ENCODE data around the gene NFATC2. TPM values are rescaled to one million over a fixed set of nuclear protein-coding genes. Genes with fewer than 3 reads are reported as not detected.
"Not testable (repeated sequence)": the region's sequence is repeated elsewhere in the genome, so short reads cannot be mapped to it uniquely, and the experiment has no call there.

The NFATC2 gene
- total RNA-seq, 2 experiments from 2014 or later = 53.5 to 55.8 TPM

DNA sequence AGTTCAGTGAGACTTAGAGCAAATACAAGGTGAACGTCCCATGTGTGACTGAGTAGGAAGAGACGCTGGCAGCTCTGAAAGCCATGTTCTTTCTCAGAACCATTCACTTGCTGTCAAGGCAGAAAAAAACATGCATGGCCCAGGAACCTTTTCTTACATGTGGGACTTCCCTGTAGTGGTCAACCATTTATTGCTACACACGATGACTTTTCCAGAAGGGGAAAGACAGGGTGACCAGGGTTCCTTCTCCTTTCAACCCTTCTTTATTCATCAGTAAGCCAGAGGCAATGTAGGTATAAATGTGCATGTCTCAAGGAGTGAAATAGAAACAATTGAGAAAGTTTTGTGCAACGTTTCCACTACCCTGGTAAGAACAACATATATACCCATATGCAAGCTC, 189.0 kb downstream of the NFATC2 start:
- Mint-ChIP-seq H3K27me3 (ENCODE audit: low read depth) (no peaks in the 10 kb centered on the region), H3K36me3 (ENCODE audit: low read depth) (no peaks in the 10 kb centered on the region), H3K4me3 (no peak overlapping the region), H3K9me3 (ENCODE audit: insufficient read depth) (no peaks in the 10 kb centered on the region), H3K4me1 (ENCODE audit: low read depth) (peaks cover 6% of the 10 kb centered on the region), H3K27ac (no peak overlapping the region)
- ATAC-seq = no peak
- no peak for DNase-seq
- ChIA-PET CTCF (interaction anchor here (1.8 kb wide), 1 partner anchor 14 kb away, joined by 5 read pairs; no protein-coding TSS in a partner anchor), POLR2A (no interaction called here)

DNA sequence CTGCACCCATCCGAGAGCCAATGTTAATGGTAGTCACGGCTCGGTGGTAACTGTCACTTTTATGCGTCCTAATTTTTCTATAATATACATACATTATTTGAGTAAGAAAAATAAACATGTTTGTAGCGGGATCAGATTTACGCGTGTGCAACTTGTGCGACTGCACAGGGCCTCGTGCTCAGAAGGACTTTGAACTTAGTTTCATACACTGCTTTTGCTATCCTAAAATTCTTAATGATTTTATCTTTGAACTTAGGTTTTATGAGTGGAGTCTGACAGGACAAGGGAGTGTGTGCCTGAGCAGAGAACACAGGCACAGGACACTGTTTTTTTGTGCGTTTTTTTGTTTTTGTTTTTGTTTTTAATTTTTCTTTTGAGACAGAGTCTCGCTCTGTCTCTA, 189.7 kb downstream of the NFATC2 start:
- H3K4me3 Mint-ChIP-seq = no peak overlapping the region
- ATAC-seq (no peak), DNase-seq (no peak)
- H3K9me3 Mint-ChIP-seq (ENCODE audit: insufficient read depth) = no peaks in the 10 kb centered on the region
- H3K4me1 Mint-ChIP-seq (ENCODE audit: low read depth) = peaks cover 5% of the 10 kb centered on the region
- no peaks in the 10 kb centered on the region for H3K36me3 Mint-ChIP-seq (ENCODE audit: low read depth)
- ChIA-PET CTCF (no interaction called here), POLR2A (no interaction called here)
- no peak overlapping the region for H3K27ac Mint-ChIP-seq
- no peaks in the 10 kb centered on the region for H3K27me3 Mint-ChIP-seq (ENCODE audit: low read depth)

DNA sequence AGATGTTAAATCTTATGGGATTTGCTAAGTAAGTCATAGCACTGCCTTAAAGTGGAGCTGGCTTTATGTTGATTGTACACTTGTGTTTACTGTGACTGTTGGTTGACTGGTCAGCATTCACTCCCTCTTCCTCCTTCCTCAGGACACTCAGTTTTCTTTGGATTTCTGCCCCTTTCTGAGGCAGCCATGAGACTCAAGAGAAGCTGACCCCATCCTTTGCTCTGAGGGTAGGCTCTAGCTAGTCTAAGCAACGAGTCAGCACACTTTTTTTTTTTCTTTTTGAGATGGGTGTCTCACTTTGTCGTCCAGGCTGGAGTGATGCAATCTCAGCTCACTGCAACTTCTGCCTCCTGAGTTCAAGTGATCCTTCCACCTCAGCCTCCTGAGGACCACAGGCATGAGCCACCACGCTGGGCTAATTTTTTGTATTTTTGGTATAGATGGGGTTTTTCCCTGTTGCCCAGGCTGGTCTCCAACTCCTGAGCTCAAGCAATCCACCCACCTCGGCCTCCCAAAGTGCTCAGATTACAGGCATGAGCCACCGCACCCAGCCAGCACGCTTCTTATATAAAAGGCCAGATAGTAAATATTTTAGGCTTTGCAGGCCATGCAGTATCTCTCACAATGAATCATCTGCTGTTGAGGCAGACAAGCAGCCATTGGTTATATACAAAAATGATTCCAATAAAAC, 191.4 kb downstream of the NFATC2 start:
- Mint-ChIP-seq H3K9me3 (ENCODE audit: insufficient read depth) (no peaks in the 10 kb centered on the region), H3K4me1 (ENCODE audit: low read depth) (peaks cover 5% of the 10 kb centered on the region), H3K36me3 (ENCODE audit: low read depth) (no peaks in the 10 kb centered on the region), H3K27ac (no peak overlapping the region), H3K4me3 (no peak overlapping the region), H3K27me3 (ENCODE audit: low read depth) (no peaks in the 10 kb centered on the region)
- ChIA-PET POLR2A (no interaction called here), CTCF (no interaction called here)
- DNase-seq = no peak
- ATAC-seq = no peak

DNA sequence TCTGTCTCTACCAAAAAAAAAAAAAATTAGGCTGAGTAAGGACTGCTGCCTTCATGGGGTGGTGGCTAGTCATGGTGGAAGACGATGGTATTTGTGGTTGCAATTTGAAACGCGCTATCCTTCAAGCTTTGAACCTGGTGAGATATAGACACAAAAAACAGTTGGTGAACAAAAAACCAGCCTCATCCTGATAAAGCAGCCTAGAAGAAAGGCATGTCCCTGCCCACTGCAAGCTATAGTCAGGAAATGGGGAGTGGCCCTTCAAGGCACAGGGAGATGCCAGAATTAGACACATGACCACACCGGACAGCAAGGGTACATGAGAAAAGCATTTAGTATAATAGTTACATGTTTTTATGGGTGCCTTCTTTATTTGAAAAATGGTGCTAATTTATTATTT, 193.6 kb downstream of the NFATC2 start:
- H3K9me3 Mint-ChIP-seq (ENCODE audit: insufficient read depth) = no peaks in the 10 kb centered on the region
- CTCF ChIA-PET = interaction anchor here (1.0 kb wide), 1 partner anchor 246 kb away, joined by 3 read pairs; no protein-coding TSS in a partner anchor

DNA sequence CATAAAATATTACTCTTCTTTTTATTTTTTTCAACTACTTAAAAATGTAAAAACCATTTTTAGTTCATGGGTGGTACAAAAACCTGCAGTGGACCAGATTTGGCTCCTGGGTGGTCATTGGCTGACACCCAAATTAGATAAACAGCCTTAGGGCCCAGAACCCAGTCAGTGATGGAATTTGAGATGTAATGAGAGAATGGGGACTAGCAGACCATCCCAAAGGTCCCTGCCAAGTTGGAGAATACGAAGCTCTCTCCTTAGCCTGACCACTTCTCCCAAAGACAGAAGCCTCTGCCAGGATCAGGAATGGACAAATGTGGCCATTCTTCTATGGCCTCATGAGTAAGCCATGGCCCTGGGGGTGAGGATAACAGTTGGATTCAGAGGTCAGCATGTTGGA, 194.7 kb downstream of the NFATC2 start:
- no peaks in the 10 kb centered on the region for H3K36me3 Mint-ChIP-seq (ENCODE audit: low read depth)
- no peak overlapping the region for H3K27ac Mint-ChIP-seq
- ATAC-seq = no peak
- ChIA-PET CTCF (interaction anchor here (1.6 kb wide), 1 partner anchor 11 kb away, joined by 3 read pairs; no protein-coding TSS in a partner anchor), POLR2A (no interaction called here)
- no peak for DNase-seq
- no peaks in the 10 kb centered on the region for H3K9me3 Mint-ChIP-seq (ENCODE audit: insufficient read depth)
- H3K4me1 Mint-ChIP-seq (ENCODE audit: low read depth) = no peaks in the 10 kb centered on the region
- peaks cover 6% of the 10 kb centered on the region for H3K27me3 Mint-ChIP-seq (ENCODE audit: low read depth)
- no peak overlapping the region for H3K4me3 Mint-ChIP-seq

More for the DNA sequence above, 193.6 kb downstream of the NFATC2 start:
- H3K4me3 Mint-ChIP-seq = no peak overlapping the region
- no peak overlapping the region for H3K27ac Mint-ChIP-seq
- POLR2A ChIA-PET = interaction anchor here (0.7 kb wide), 1 partner anchor 367 kb away, joined by 3 read pairs; no protein-coding TSS in a partner anchor
- no peak for DNase-seq
- no peak for ATAC-seq
- no peaks in the 10 kb centered on the region for H3K36me3 Mint-ChIP-seq (ENCODE audit: low read depth)
- no peaks in the 10 kb centered on the region for H3K27me3 Mint-ChIP-seq (ENCODE audit: low read depth)
- H3K4me1 Mint-ChIP-seq (ENCODE audit: low read depth) = no peaks in the 10 kb centered on the region

DNA sequence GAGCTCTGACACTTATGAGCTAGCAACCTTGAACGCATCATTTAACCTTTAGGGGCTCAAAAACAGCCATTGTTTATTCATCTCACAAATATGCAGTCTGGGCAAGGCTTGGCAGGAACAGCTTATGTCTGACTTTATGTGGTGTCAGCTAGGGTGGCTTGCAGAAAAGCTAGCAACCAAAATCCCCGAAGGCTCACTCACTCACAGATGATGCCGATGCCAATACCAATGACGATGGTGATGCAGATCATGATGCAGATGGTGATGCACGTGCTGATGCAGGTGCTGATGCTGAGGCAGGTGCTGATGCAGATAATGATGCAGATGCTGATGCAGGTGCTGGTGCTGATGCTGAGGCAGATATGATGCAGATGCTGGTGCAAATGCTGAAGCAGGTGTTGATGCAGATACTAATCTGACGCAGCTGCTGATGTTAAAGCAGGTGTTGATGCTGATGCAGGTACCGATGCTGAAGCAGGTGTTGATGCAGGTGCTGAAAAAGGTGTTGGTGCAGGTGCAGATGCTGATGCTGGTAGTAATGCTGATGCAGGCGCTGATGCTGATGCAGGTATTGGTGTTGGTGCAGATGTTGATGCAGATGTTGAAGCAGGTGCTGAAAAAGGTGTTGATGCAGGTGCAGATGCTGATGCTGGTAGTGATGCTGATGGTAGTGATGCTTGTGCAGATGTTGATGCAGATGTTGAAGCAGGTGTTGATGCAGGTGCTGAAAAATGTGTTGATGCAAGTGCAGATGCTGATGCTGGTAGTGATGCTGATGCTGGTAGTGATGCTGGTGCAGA, 195.6 kb downstream of the NFATC2 start:
- ChIA-PET CTCF (interaction anchor here (0.6 to 1.6 kb wide), 2 partner anchors 12 to 90 kb away, joined by 3 to 6 read pairs; no protein-coding TSS in a partner anchor), POLR2A (no interaction called here)
- Mint-ChIP-seq H3K36me3 (ENCODE audit: low read depth) (no peaks in the 10 kb centered on the region), H3K9me3 (ENCODE audit: insufficient read depth) (no peaks in the 10 kb centered on the region), H3K27me3 (ENCODE audit: low read depth) (peaks cover 6% of the 10 kb centered on the region), H3K4me3 (no peak overlapping the region), H3K4me1 (ENCODE audit: low read depth) (no peaks in the 10 kb centered on the region), H3K27ac (no peak overlapping the region)
- ATAC-seq (no peak), DNase-seq (no peak)

DNA sequence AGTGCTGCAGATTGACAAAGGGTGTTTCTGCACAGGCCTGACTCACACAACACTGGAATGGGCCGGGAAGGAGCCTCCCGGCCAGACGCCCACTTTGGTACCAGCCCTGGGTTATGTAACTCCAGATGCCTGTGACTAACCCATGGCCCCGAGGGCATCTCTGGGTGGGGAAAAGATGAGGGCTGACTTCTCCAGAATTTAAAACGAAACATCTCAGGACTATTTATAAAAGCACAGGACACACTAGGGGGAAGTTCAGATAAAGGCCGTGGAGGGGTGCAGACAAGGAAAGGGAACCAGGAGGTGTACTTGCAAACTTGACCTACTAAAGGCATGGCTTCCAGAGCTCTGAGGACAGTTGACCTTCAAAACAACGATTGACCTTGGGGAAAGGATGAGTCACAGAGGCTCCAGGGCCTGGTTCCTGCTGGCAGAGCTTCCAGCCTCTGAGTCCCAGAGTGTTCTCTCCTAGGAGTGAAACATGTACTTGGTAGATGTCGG, 196.9 kb downstream of the NFATC2 start:
- POLR2A ChIA-PET = no interaction called here
- Mint-ChIP-seq H3K27ac (no peak overlapping the region), H3K36me3 (ENCODE audit: low read depth) (no peaks in the 10 kb centered on the region), H3K4me1 (ENCODE audit: low read depth) (no peaks in the 10 kb centered on the region), H3K4me3 (no peak overlapping the region), H3K9me3 (ENCODE audit: insufficient read depth) (no peaks in the 10 kb centered on the region), H3K27me3 (ENCODE audit: low read depth) (peaks cover 6% of the 10 kb centered on the region)
- ATAC-seq = no peak
- no peak for DNase-seq
- CTCF ChIA-PET = no interaction called here

DNA sequence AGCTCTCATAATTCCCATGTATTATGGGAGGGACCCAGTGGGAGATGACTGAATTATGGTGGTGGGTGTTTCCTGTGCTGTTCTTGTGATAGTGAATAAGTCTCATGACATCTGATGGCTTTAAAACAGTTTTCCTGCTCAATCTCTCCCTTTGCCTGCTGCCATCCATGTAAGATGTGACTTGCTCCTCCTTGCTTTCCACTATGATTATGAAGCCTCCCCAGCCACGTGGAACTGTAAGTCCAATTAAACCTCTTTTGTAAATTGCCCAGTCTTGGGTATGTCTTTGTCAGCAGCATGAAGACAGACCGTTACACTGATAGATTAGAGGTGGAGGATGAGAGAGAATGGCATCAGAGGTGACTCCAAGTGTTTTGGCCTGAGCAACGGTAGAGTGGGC, 198.7 kb downstream of the NFATC2 start:
- H3K4me3 Mint-ChIP-seq; H3K27ac Mint-ChIP-seq; ATAC-seq; H3K4me1 Mint-ChIP-seq (ENCODE audit: low read depth); DNase-seq; H3K36me3 Mint-ChIP-seq (ENCODE audit: low read depth); H3K27me3 Mint-ChIP-seq (ENCODE audit: low read depth); H3K9me3 Mint-ChIP-seq (ENCODE audit: insufficient read depth); CTCF ChIA-PET; POLR2A ChIA-PET: not testable (repeated sequence)

DNA sequence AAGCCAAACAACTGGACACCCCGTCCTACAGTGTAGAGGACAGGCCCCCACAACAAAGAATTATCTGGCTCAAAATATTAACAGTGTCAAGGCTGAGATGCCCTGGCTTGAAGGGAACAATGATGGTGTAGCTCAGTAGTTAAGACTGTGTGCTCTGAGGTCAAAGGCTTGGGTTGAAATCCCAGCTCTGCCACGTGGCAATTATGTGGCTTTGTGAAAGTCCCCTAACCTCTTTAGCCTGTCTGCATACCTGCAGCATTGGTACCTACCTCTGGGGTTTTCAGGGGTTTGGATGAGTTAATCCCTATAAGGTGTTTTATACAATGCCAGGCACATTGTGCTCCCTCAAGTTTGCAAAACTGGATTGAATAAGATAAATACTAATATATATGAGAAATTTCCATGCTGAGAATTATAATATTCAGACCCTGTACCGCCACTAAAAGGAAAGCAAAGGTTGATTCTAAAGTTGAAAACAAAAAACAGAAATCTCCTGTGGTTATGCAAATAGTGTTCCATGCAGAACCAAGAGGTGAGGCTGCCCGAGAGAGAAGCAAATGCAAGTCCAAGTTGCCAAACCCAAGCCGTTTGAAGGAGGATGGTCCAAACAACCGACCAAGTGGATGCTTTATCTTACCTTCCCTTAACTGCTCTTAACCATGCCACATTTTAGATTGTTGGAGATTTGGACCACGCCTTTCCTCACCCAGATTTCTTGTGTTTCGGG, 199.8 kb downstream of the NFATC2 start:
- H3K27ac Mint-ChIP-seq = no peak overlapping the region
- no peaks in the 10 kb centered on the region for H3K36me3 Mint-ChIP-seq (ENCODE audit: low read depth)
- no peak overlapping the region for H3K4me3 Mint-ChIP-seq
- ATAC-seq = no peak
- no peaks in the 10 kb centered on the region for H3K9me3 Mint-ChIP-seq (ENCODE audit: insufficient read depth)
- H3K4me1 Mint-ChIP-seq (ENCODE audit: low read depth) = peaks cover 3% of the 10 kb centered on the region
- H3K27me3 Mint-ChIP-seq (ENCODE audit: low read depth) = peaks cover 8% of the 10 kb centered on the region
- ChIA-PET CTCF (interaction anchor here (1.5 kb wide), 1 partner anchor 356 kb away, joined by 3 read pairs; no protein-coding TSS in a partner anchor), POLR2A (interaction anchor here (0.6 kb wide), 1 partner anchor 137 kb away, joined by 5 read pairs; no protein-coding TSS in a partner anchor)
- no peak for DNase-seq

DNA sequence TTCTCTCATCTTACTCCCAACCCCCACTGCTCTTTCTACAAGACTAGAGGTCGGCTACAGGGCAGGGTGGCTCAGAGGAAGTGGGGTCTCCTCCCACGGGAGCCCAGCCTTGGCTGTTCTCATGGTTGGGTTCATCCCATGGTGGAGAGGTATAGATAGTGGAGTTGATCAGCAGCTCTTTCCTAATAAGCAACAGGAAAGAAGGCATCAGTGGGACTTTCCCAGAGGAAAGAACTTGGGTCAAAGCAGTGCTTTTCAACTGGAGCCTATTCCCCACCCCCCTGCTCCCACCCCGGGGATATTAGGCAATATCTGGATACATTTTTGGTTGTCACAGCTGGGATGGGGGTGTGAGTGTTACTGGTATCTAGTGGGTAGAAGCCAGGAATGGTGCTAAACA, 200.9 kb downstream of the NFATC2 start:
- peaks cover 3% of the 10 kb centered on the region for H3K4me1 Mint-ChIP-seq (ENCODE audit: low read depth)
- DNase-seq (no peak), ATAC-seq (no peak)
- H3K27me3 Mint-ChIP-seq (ENCODE audit: low read depth) = peaks cover 8% of the 10 kb centered on the region
- H3K36me3 Mint-ChIP-seq (ENCODE audit: low read depth) = no peaks in the 10 kb centered on the region
- POLR2A ChIA-PET = no interaction called here
- CTCF ChIA-PET = interaction anchor here (1.5 kb wide), 1 partner anchor 355 kb away, joined by 3 read pairs; no protein-coding TSS in a partner anchor
- no peak overlapping the region for H3K27ac Mint-ChIP-seq
- no peaks in the 10 kb centered on the region for H3K9me3 Mint-ChIP-seq (ENCODE audit: insufficient read depth)
- H3K4me3 Mint-ChIP-seq = no peak overlapping the region

DNA sequence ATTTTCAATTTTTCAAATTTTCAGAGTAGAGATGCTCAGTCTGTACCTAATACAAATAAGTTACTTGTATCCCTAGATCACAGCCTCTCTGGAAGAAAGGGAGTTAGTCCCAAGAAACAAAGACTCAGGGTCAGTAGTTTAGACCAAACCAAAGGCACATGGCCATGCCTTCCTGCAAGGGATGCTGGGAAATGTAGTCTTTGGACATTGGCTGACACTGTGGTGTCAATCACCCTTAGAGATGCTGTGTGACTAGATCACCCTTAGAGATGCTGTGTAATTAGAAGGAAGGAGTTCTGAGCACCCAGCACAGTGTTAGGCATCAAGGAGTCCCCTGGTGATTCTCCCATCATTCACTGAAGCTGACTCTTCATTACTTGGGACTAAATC, 202.1 kb downstream of the NFATC2 start:
- CTCF ChIA-PET = no interaction called here
- peaks cover 8% of the 10 kb centered on the region for H3K27me3 Mint-ChIP-seq (ENCODE audit: low read depth)
- ATAC-seq (no peak), DNase-seq (no peak)
- POLR2A ChIA-PET = no interaction called here
- H3K36me3 Mint-ChIP-seq (ENCODE audit: low read depth) = no peaks in the 10 kb centered on the region
- H3K27ac Mint-ChIP-seq = no peak overlapping the region
- peaks cover 3% of the 10 kb centered on the region for H3K4me1 Mint-ChIP-seq (ENCODE audit: low read depth)
- H3K4me3 Mint-ChIP-seq = no peak overlapping the region
- H3K9me3 Mint-ChIP-seq (ENCODE audit: insufficient read depth) = no peaks in the 10 kb centered on the region
